HG03139 (cell line): ENCODE results near the gene FRMD4A.
"Not testable (repeated sequence)": the region's sequence is repeated elsewhere in the genome, so short reads cannot be mapped to it uniquely, and the experiment has no call there.

ENCODE experiments used
- ATAC-seq: cut with Tn5 transposase; IDR thresholded peaks from one replicate; pipeline ENCODE4 v1.9.1; 2021; ENCODE audit not compliant: unreplicated experiment

Gene FRMD4A

GRCh38 chr10:14066106-14066505 is 264.6 kb downstream of the FRMD4A start:
- no peak for ATAC-seq

GRCh38 chr10:14063531-14064285 is 267.0 kb downstream of the FRMD4A start:
- no peak for ATAC-seq

- ATAC-seq = no peak
These were observed 268.0 kb downstream of the FRMD4A start for GRCh38 chr10:14062528-14063260.

- no peak for ATAC-seq
These were observed 270.2 kb downstream of the FRMD4A start for GRCh38 chr10:14060320-14061070.

GRCh38 chr10:14056610-14057332 is 274.0 kb downstream of the FRMD4A start:
- no peak for ATAC-seq

GRCh38 chr10:14052931-14053330 is 277.8 kb downstream of the FRMD4A start:
- no peak for ATAC-seq

GRCh38 chr10:14050598-14050997 is 280.1 kb downstream of the FRMD4A start:
- ATAC-seq = no peak

GRCh38 chr10:14048930-14049613 is 281.7 kb downstream of the FRMD4A start:
- no peak for ATAC-seq

- ATAC-seq = no peak
These were observed 283.3 kb downstream of the FRMD4A start for GRCh38 chr10:14047431-14047830.

- not testable (repeated sequence) for ATAC-seq
These were observed 288.7 kb downstream of the FRMD4A start for GRCh38 chr10:14042051-14042450.

GRCh38 chr10:14040787-14041631 is 289.7 kb downstream of the FRMD4A start:
- no peak for ATAC-seq

GRCh38 chr10:14039968-14040668 is 290.6 kb downstream of the FRMD4A start:
- ATAC-seq = no peak

- ATAC-seq = no peak
These were observed 294.5 kb downstream of the FRMD4A start for GRCh38 chr10:14036233-14036632.

- ATAC-seq = no peak
These were observed 295.2 kb downstream of the FRMD4A start for GRCh38 chr10:14035506-14035905.

- no peak for ATAC-seq
These were observed 298.2 kb downstream of the FRMD4A start for GRCh38 chr10:14032406-14032998.

GRCh38 chr10:14026325-14026724 is 304.4 kb downstream of the FRMD4A start:
- ATAC-seq = no peak

GRCh38 chr10:14025283-14026189 is 305.2 kb downstream of the FRMD4A start:
- no peak for ATAC-seq
